Measurements from ENCODE around the gene WBP2. TPM values are rescaled to one million over a fixed set of nuclear protein-coding genes. Genes with fewer than 3 reads are reported as not detected.

WBP2 gene
- total RNA-seq, 4 donors from 2014 or later = 41.8 to 64.5 (median 53.5) TPM

- H3K9me3 ChIP-seq = no peaks in the 10 kb centered on the region
- TF ChIP-seq POLR2A (IDR thresholded peaks at IDR 0.05) = no peak
- TF ChIP-seq CTCF (IDR thresholded peaks at IDR 0.05) = no peak
- 93 to 99% methylated on average over 7 of the region's 7 CpGs for WGBS, 2 donors
- H3K4me3 ChIP-seq (replicated peaks in 1 of 3) = no peak overlapping the region
- intact Hi-C loops (cut with DNase I) = no loop called here
- peaks cover 6 to 9% of the 10 kb centered on the region in 2 donors for H3K4me1 ChIP-seq
- DNase-seq = no peak
- peaks cover 52 to 55% of the 10 kb centered on the region in 2 donors for H3K36me3 ChIP-seq
- H3K27ac ChIP-seq = no peak overlapping the region
- H3K27me3 ChIP-seq = no peaks in the 10 kb centered on the region
Observed at GRCh38 chr17:75821552-75821951, 33.6 kb downstream of the WBP2 start.

- H3K27ac ChIP-seq = no peak overlapping the region
- no peaks in the 10 kb centered on the region for H3K9me3 ChIP-seq
- WGBS, 2 donors = 86 to 89% methylated on average over 16 to 17 of the region's 21 CpGs
- DNase-seq = no peak
- H3K4me3 ChIP-seq (replicated peaks in 1 of 3) = no peak overlapping the region
- H3K27me3 ChIP-seq = no peaks in the 10 kb centered on the region
- peaks cover 6 to 9% of the 10 kb centered on the region in 2 donors for H3K4me1 ChIP-seq
- TF ChIP-seq POLR2A (IDR thresholded peaks at IDR 0.05) = no peak
- no peak for TF ChIP-seq CTCF (IDR thresholded peaks at IDR 0.05)
- intact Hi-C loops (cut with DNase I) = no loop called here
- H3K36me3 ChIP-seq = peaks cover 56 to 59% of the 10 kb centered on the region in 2 donors
Observed at GRCh38 chr17:75820094-75821080, 34.7 kb downstream of the WBP2 start.

- intact Hi-C loops (cut with DNase I) = no loop called here
- WGBS, 2 donors = 95% methylated on average over 16 of the region's 16 CpGs
- DNase-seq = no peak
- H3K4me3 ChIP-seq (replicated peaks in 1 of 3) = no peak overlapping the region
- no peaks in the 10 kb centered on the region for H3K27me3 ChIP-seq
- no peaks in the 10 kb centered on the region for H3K9me3 ChIP-seq
- H3K4me1 ChIP-seq = peaks cover 6 to 9% of the 10 kb centered on the region in 2 donors
- no peak overlapping the region for H3K27ac ChIP-seq
- TF ChIP-seq CTCF (IDR thresholded peaks at IDR 0.05) = no peak
- no peak for TF ChIP-seq POLR2A (IDR thresholded peaks at IDR 0.05)
- peaks cover 59% of the 10 kb centered on the region in 2 donors for H3K36me3 ChIP-seq
Observed at GRCh38 chr17:75819678-75820077, 35.5 kb downstream of the WBP2 start.

GRCh38 chr17:75819116-75819515 is 36.0 kb downstream of the WBP2 start:
- H3K9me3 ChIP-seq = no peaks in the 10 kb centered on the region
- no peaks in the 10 kb centered on the region for H3K27me3 ChIP-seq
- TF ChIP-seq CTCF (IDR thresholded peaks at IDR 0.05) (no peak), POLR2A (IDR thresholded peaks at IDR 0.05) (no peak)
- no peak overlapping the region for H3K27ac ChIP-seq
- intact Hi-C loops (cut with DNase I) = no loop called here
- peaks cover 56 to 58% of the 10 kb centered on the region in 2 donors for H3K36me3 ChIP-seq
- no peak for DNase-seq
- H3K4me3 ChIP-seq (replicated peaks in 1 of 3) = no peak overlapping the region
- peaks cover 6 to 9% of the 10 kb centered on the region in 2 donors for H3K4me1 ChIP-seq
- WGBS, 2 donors = 90 to 96% methylated on average over 7 of the region's 7 CpGs

GRCh38 chr17:75818326-75818885 is 36.7 kb downstream of the WBP2 start:
- intact Hi-C loops (cut with DNase I) = no loop called here
- DNase-seq = no peak
- H3K36me3 ChIP-seq = peaks cover 56 to 57% of the 10 kb centered on the region in 2 donors
- no peaks in the 10 kb centered on the region for H3K27me3 ChIP-seq
- H3K9me3 ChIP-seq = no peaks in the 10 kb centered on the region
- TF ChIP-seq POLR2A (IDR thresholded peaks at IDR 0.05) = no peak
- H3K27ac ChIP-seq = no peak overlapping the region
- WGBS, 2 donors = 95 to 97% methylated on average over 16 of the region's 16 CpGs
- H3K4me3 ChIP-seq (replicated peaks in 1 of 3) = no peak overlapping the region
- H3K4me1 ChIP-seq = peaks cover 6 to 9% of the 10 kb centered on the region in 2 donors

Measured in thyroid gland (tissue), 4 donors.